GM12878 (cell line): ENCODE results near the gene NSMCE3. TPM values are rescaled to one million over a fixed set of nuclear protein-coding genes. Genes with fewer than 3 reads are reported as not detected.

Experiments used
- BMI1 ChIP-seq: fragments of 450-650 bp; IDR thresholded peaks from 2 replicates; pipeline ENCODE4 v1.6.1; 2016; ENCODE audit warnings: mild to moderate bottlenecking, moderate library complexity, borderline replicate concordance
- MEF2A ChIP-seq: IDR thresholded peaks from 2 replicates; pipeline ENCODE4 v1.6.1; 2011; ENCODE audit warnings: low read depth, mild to moderate bottlenecking, low read length, moderate library complexity; ENCODE audit not compliant: insufficient read depth
- PRDM15 ChIP-seq: fragments of 450-650 bp; formaldehyde crosslinking; IDR thresholded peaks from 2 replicates; pipeline ENCODE4 v1.4.0; 2020; ENCODE audit warnings: mild to moderate bottlenecking, moderate library complexity
- SREBF1 ChIP-seq: IDR thresholded peaks from 2 replicates; pipeline ENCODE4 v1.6.1; 2012; ENCODE audit warnings: mild to moderate bottlenecking, low read length
- polyA plus RNA-seq, 11 experiments: library from polyadenylated mRNA; depleted of rRNA in 4 of 11; unstranded in 6 of 11; stranded (reverse) in 5 of 11; fragments of >200 nt; fragmentation: Nextera tagmentation in 4 of 11; fragmentation: Illumina TruSeq in 1 of 11; extraction: Ambion mirVana in 4 of 11; extraction: Trizol in 1 of 11; gene quantifications; 1 replicate in 1 of 11; 2 replicates in 10 of 11; pipeline versions ENCODE4 v1.2.1 to v1.2.3, GENCODE V29; 2011 to 2016; ENCODE audit warnings: inconsistent platforms in 2 of 11, missing spikeins in 2 of 11, low read depth in 1 of 11
- total RNA-seq, 4 experiments: library from RNA; depleted of rRNA in 3 of 4; stranded (reverse); fragments of >200 nt in 3 of 4; fragmentation: Illumina TruSeq in 1 of 4; extraction: Trizol in 1 of 4; gene quantifications; 2 replicates each; pipeline versions ENCODE4 v1.2.1 to v1.2.3, GENCODE V29; 2013 to 2021
- TF ChIP-seq, protein P1 (sequence below): fragments of 150-350 bp; IDR thresholded peaks from 2 replicates; pipeline ENCODE4 v1.6.1; 2016; ENCODE audit warnings: low read depth, low read length

NSMCE3 gene
- total and polyA plus RNA-seq, 10 of the 15 experiments (the other 5 are each of a cell fraction or from before 2014, with no cell fraction given) = 3.7 to 30.0 (median 19.2) TPM

DNA sequence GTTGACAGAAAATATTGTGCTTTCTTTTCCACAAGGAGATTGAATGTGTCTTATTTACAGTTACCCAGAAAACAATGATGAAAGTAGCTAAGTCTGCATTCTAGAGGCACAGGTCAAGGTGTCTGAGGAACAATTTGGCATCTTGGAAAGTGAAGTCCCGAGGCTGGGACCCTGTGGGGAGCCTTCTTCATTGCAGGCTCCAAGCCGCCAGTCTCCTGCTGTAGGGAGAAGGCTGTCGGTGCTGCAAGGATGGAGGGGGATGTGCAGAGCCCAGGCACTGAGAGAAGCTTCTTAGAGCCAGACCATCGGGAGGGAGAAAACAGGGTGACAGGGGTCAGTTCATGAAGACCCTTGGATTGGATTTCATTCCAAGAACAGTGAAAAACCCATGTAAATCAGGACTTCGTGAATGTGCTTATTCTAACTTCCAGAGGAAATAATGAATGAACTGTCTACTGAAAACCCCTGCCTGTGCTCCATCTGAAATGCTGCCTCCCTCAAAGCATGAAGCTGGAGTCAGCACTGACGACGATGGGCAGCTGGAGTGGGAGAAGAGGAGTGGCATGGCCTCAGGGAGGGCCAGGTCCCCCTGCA lies 25.2 kb upstream of the NSMCE3 start (continued):
- TF ChIP-seq PRDM15 (CRISPR knock-in tag) (no peak), MEF2A (no peak), SREBF1 (no peak), BMI1 (no peak)
- TF ChIP-seq, protein P1, sequence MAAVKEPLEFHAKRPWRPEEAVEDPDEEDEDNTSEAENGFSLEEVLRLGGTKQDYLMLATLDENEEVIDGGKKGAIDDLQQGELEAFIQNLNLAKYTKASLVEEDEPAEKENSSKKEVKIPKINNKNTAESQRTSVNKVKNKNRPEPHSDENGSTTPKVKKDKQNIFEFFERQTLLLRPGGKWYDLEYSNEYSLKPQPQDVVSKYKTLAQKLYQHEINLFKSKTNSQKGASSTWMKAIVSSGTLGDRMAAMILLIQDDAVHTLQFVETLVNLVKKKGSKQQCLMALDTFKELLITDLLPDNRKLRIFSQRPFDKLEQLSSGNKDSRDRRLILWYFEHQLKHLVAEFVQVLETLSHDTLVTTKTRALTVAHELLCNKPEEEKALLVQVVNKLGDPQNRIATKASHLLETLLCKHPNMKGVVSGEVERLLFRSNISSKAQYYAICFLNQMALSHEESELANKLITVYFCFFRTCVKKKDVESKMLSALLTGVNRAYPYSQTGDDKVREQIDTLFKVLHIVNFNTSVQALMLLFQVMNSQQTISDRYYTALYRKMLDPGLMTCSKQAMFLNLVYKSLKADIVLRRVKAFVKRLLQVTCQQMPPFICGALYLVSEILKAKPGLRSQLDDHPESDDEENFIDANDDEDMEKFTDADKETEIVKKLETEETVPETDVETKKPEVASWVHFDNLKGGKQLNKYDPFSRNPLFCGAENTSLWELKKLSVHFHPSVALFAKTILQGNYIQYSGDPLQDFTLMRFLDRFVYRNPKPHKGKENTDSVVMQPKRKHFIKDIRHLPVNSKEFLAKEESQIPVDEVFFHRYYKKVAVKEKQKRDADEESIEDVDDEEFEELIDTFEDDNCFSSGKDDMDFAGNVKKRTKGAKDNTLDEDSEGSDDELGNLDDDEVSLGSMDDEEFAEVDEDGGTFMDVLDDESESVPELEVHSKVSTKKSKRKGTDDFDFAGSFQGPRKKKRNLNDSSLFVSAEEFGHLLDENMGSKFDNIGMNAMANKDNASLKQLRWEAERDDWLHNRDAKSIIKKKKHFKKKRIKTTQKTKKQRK = no peak
